ENCODE results near the gene BIK. TPM values are rescaled to one million over a fixed set of nuclear protein-coding genes. Genes with fewer than 3 reads are reported as not detected.

BIK gene
- total RNA-seq, 1 experiment from 2014 or later, result 43.1 TPM

- TF ChIP-seq, protein P1, sequence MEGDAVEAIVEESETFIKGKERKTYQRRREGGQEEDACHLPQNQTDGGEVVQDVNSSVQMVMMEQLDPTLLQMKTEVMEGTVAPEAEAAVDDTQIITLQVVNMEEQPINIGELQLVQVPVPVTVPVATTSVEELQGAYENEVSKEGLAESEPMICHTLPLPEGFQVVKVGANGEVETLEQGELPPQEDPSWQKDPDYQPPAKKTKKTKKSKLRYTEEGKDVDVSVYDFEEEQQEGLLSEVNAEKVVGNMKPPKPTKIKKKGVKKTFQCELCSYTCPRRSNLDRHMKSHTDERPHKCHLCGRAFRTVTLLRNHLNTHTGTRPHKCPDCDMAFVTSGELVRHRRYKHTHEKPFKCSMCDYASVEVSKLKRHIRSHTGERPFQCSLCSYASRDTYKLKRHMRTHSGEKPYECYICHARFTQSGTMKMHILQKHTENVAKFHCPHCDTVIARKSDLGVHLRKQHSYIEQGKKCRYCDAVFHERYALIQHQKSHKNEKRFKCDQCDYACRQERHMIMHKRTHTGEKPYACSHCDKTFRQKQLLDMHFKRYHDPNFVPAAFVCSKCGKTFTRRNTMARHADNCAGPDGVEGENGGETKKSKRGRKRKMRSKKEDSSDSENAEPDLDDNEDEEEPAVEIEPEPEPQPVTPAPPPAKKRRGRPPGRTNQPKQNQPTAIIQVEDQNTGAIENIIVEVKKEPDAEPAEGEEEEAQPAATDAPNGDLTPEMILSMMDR (IDR thresholded peaks at IDR 0.05; ENCODE audit: unreplicated experiment), result no peak
- Mint-ChIP-seq H3K9me3 (ENCODE audit: low read depth, unreplicated experiment) (no peaks in the 10 kb centered on the region), H3K4me1 (ENCODE audit: low read depth, unreplicated experiment) (peaks cover 31% of the 10 kb centered on the region), H3K4me3 (ENCODE audit: low read depth, unreplicated experiment) (peak overlapping the region; percentile 99), H3K36me3 (ENCODE audit: insufficient read depth, unreplicated experiment) (peaks cover 84% of the 10 kb centered on the region), H3K27me3 (ENCODE audit: unreplicated experiment) (no peaks in the 10 kb centered on the region), H3K27ac (ENCODE audit: unreplicated experiment) (peak overlapping the region; percentile 94)
- CTCF ChIA-PET, result interaction anchor here (0.7 kb wide), 1 partner anchor 291 kb away, joined by 3 read pairs; no protein-coding TSS in a partner anchor
- intact Hi-C loops (cut with micrococcal nuclease; ENCODE audit: unreplicated experiment), result no loop called here
- BruUV-seq (replicated peaks), result no TSS peak
- peak; percentile 75 for DNase-seq
These were observed 18.4 kb downstream of the BIK start for GRCh38 chr22:43128928-43129424.

DNA sequence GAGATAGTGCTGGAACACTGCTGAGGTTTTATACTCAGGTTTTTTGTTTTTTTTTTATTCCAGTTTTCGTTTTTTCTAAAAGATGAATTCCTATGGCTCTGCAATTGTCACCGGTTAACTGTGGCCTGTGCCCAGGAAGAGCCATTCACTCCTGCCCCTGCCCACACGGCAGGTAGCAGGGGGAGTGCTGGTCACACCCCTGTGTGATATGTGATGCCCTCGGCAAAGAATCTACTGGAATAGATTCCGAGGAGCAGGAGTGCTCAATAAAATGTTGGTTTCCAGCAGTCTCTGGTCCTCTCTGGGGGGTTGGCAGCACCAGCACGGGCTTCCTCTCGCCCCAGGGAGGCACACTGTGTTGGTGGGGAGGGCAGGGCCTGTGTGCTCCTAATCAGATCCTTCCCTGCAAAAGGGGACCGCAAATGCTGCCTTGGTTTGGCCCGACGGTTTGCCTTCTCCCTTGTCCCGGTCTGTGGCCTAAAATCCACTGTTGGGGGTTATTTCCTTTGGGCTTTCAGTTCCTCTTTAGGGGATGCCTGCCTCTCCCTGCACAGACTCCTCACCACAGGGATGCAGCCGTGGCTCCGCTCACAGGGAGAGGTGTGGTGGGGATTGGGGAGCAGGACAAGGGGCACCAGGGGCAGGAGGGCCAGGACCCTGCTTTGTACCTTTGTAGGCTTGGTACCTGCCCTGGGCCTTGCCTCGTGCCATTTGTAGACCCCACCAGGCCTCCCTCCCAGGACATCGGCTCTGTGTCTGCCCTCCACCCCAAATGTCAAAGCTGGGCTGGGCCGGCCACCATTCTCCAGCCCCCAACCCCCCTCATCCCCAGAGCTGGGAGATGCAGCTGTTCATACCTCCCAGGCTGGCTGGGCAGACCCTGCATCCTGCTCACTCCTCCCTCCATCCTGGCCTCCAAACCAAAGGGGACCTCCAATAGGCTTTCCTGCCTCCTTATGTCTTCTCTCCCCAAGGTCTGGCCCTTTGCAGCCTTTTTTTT, 19.2 kb downstream of the BIK start:
- TF ChIP-seq, protein P1 (IDR thresholded peaks at IDR 0.05; ENCODE audit: unreplicated experiment), result no peak
- Mint-ChIP-seq H3K4me1 (ENCODE audit: low read depth, unreplicated experiment) (peaks cover 31% of the 10 kb centered on the region), H3K36me3 (ENCODE audit: insufficient read depth, unreplicated experiment) (peaks cover 84% of the 10 kb centered on the region), H3K4me3 (ENCODE audit: low read depth, unreplicated experiment) (peak overlapping the region; percentile 99), H3K27ac (ENCODE audit: unreplicated experiment) (peak overlapping the region; percentile 94), H3K27me3 (ENCODE audit: unreplicated experiment) (no peaks in the 10 kb centered on the region), H3K9me3 (ENCODE audit: low read depth, unreplicated experiment) (no peaks in the 10 kb centered on the region)
- intact Hi-C loops (cut with micrococcal nuclease; ENCODE audit: unreplicated experiment), result no loop called here
- no TSS peak for BruUV-seq (replicated peaks)
- DNase-seq, result no peak
- CTCF ChIA-PET, result interaction anchor here (0.7 kb wide), 1 partner anchor 290 kb away, joined by 3 read pairs; no protein-coding TSS in a partner anchor

DNA sequence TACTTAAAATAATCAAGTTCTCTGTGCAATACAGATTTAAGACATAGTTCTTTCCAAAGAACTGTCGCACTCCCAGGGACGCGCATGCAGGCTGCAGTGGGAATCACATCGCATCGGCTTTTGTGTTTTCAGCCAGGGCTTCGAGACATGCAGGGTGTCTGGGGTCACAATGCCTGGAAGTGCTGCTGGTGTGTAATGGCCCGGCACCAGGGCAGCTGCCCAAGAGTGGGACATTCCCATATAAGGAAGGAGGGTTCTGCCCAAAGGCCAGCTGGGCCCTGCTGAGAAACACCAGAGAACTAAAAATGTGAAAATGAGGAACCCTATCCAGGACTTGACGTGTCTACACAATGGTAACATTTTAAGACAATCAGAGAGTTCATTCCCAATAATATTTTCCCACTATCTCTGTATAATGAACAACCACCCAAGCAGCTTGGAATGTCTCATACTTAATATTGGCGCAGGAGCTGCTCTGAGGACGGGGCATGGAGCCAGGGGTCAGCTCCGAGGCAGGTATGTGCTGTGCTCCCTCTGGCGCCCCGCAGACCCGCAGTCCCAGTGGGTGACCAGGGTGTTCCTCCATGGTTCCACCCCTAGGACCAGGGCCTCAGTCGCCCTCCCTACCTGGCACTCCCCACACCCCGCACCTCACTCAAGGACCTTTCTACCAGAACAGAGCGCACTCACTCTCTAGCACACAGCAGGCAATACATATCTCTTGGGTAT, 21.4 kb downstream of the BIK start:
- Mint-ChIP-seq H3K27ac (ENCODE audit: unreplicated experiment) (peak overlapping the region; percentile 61), H3K4me1 (ENCODE audit: low read depth, unreplicated experiment) (peaks cover 25% of the 10 kb centered on the region), H3K4me3 (ENCODE audit: low read depth, unreplicated experiment) (no peak overlapping the region), H3K27me3 (ENCODE audit: unreplicated experiment) (no peaks in the 10 kb centered on the region), H3K36me3 (ENCODE audit: insufficient read depth, unreplicated experiment) (peaks cover 87% of the 10 kb centered on the region), H3K9me3 (ENCODE audit: low read depth, unreplicated experiment) (no peaks in the 10 kb centered on the region)
- intact Hi-C loops (cut with micrococcal nuclease; ENCODE audit: unreplicated experiment), result no loop called here
- no TSS peak for BruUV-seq (replicated peaks)
- TF ChIP-seq, protein P1 (IDR thresholded peaks at IDR 0.05; ENCODE audit: unreplicated experiment), result no peak
- no peak for DNase-seq
- CTCF ChIA-PET, result no interaction called here

DNA sequence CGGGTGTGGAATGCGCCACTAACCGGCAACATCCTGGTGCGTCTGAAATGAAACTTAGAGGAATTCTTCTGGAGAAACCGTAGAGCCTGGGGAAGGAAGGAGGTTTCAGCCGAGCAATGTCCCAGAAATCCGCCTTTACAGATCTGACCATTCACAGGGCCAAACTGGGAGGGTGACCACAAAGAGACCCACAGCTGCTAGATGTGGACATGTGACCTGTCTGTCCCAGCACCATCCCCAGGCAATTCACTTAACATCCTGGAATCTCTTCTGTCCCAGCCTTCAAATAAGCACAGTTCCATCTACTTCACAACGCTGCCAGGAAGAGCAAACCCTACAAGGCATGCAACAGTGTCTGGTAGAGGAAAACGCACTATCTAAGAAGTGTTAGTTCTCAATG, 22.9 kb downstream of the BIK start:
- DNase-seq, result no peak
- peaks cover 82% of the 10 kb centered on the region for H3K36me3 Mint-ChIP-seq (ENCODE audit: insufficient read depth, unreplicated experiment)
- H3K4me3 Mint-ChIP-seq (ENCODE audit: low read depth, unreplicated experiment), result no peak overlapping the region
- no TSS peak for BruUV-seq (replicated peaks)
- no peaks in the 10 kb centered on the region for H3K9me3 Mint-ChIP-seq (ENCODE audit: low read depth, unreplicated experiment)
- intact Hi-C loops (cut with micrococcal nuclease; ENCODE audit: unreplicated experiment), result no loop called here
- no peaks in the 10 kb centered on the region for H3K27me3 Mint-ChIP-seq (ENCODE audit: unreplicated experiment)
- CTCF ChIA-PET, result interaction anchor here (0.5 to 0.6 kb wide), 2 partner anchors 27 to 436 kb away, joined by 4 to 6 read pairs; no protein-coding TSS in a partner anchor
- peaks cover 12% of the 10 kb centered on the region for H3K4me1 Mint-ChIP-seq (ENCODE audit: low read depth, unreplicated experiment)
- TF ChIP-seq, protein P1 (IDR thresholded peaks at IDR 0.05; ENCODE audit: unreplicated experiment), result no peak
- H3K27ac Mint-ChIP-seq (ENCODE audit: unreplicated experiment), result no peak overlapping the region

Data from Calu3 (cell line).